Measurements from ENCODE around the gene CDKL1. TPM values are rescaled to one million over a fixed set of nuclear protein-coding genes. Genes with fewer than 3 reads are reported as not detected.

Gene CDKL1
- polyA plus RNA-seq, 1 of the 3 experiments (the other 2 are of a cell fraction): 2.5 TPM

DNA sequence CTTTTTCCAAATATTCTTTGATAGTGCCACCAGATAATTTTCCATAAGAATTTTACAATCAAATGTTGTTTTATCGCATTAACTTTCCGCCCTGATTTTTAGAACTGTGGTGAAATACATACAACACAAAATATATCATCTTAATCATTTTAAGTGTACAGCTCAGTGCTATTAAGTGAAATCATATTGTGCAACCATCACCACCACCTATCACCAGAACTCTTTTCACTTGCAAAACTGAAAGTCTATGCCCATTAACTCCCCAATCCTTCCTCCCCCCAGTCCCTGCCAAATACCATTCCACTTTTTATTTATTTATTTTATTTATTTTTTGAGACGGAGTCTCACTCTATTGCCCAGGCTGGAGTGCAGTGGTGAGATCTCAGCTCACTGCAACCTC is 36.6 kb downstream of the CDKL1 start:
- no peak for DNase-seq
- POLR2A ChIA-PET: no interaction called here
- 95% methylated on average over 3 of the region's 3 CpGs for WGBS (ENCODE audit: low lambda C conversion rate)
- no peak overlapping the region for H3K9ac ChIP-seq
- H3K27me3 ChIP-seq (ENCODE audit: insufficient read depth): no peaks in the 10 kb centered on the region
- CTCF ChIA-PET: interaction anchor here (1.6 kb wide), 1 partner anchor 17 kb away, joined by 4 read pairs; no protein-coding TSS in a partner anchor
- H3K4me1 ChIP-seq (ENCODE audit: control insufficient read depth in 1 of 2, insufficient read depth in 2 of 2, low read depth in 1 of 2, low read length in 1 of 2): no peaks in the 10 kb centered on the region
- no peaks in the 10 kb centered on the region for H3K79me2 ChIP-seq (ENCODE audit: insufficient read depth)
- H4K20me1 ChIP-seq (ENCODE audit: insufficient read depth): no peaks in the 10 kb centered on the region
- H2AFZ ChIP-seq (ENCODE audit: low read depth): no peak overlapping the region
- H3K27ac ChIP-seq (ENCODE audit: low read depth in 2 of 2, low read length in 1 of 2): no peak overlapping the region
- no peak overlapping the region for H3K4me2 ChIP-seq
- no peak overlapping the region for H3K4me3 ChIP-seq (ENCODE audit: low read depth in 2 of 2, low read length in 1 of 2)
- TF ChIP-seq POLR2AphosphoS5 (IDR thresholded peaks at IDR 0.05; ENCODE audit: low read depth, low read length): no peak
- TF ChIP-seq GATA2 (CRISPR knock-in tag; IDR thresholded peaks at IDR 0.05): no peak
- TF ChIP-seq, protein P1, sequence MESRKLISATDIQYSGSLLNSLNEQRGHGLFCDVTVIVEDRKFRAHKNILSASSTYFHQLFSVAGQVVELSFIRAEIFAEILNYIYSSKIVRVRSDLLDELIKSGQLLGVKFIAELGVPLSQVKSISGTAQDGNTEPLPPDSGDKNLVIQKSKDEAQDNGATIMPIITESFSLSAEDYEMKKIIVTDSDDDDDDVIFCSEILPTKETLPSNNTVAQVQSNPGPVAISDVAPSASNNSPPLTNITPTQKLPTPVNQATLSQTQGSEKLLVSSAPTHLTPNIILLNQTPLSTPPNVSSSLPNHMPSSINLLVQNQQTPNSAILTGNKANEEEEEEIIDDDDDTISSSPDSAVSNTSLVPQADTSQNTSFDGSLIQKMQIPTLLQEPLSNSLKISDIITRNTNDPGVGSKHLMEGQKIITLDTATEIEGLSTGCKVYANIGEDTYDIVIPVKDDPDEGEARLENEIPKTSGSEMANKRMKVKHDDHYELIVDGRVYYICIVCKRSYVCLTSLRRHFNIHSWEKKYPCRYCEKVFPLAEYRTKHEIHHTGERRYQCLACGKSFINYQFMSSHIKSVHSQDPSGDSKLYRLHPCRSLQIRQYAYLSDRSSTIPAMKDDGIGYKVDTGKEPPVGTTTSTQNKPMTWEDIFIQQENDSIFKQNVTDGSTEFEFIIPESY (IDR thresholded peaks at IDR 0.05; ENCODE audit: borderline replicate concordance, low read depth): no peak
- no peak for TF ChIP-seq JUND (IDR thresholded peaks at IDR 0.05)
- TF ChIP-seq, protein P2, sequence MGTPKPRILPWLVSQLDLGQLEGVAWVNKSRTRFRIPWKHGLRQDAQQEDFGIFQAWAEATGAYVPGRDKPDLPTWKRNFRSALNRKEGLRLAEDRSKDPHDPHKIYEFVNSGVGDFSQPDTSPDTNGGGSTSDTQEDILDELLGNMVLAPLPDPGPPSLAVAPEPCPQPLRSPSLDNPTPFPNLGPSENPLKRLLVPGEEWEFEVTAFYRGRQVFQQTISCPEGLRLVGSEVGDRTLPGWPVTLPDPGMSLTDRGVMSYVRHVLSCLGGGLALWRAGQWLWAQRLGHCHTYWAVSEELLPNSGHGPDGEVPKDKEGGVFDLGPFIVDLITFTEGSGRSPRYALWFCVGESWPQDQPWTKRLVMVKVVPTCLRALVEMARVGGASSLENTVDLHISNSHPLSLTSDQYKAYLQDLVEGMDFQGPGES (IDR thresholded peaks at IDR 0.05; ENCODE audit: low read depth, low read length): no peak
- H3K9me3 ChIP-seq: no peaks in the 10 kb centered on the region
- H3K9me2 ChIP-seq: no peaks in the 10 kb centered on the region
- H3K36me3 ChIP-seq (replicated peaks in 1 of 2; ENCODE audit: control insufficient read depth in 1 of 2, insufficient read depth in 2 of 2, low read length in 1 of 2): peaks cover 0 to 3% of the 10 kb centered on the region in 2 experiments
- H3F3A ChIP-seq (replicated peaks; ENCODE audit: insufficient read depth): no peaks in the 10 kb centered on the region

DNA sequence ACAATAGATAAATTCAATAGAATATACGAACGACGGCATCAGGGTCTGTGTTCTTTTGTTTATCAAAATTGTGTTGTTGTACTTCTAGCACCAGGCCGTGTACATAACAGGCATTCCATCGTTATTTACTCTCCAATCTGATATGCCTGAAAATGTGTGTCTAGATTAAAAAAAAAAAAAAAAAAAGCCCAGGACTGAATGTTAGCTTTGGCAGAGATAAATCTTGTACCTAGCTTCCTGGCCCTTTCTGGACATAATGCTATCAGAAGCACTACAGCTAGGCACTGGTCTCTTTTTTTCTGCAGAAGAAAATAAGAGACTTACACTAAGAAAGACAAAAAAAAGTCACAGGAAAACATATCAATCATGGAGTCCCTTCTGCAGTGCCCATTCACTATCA is 37.0 kb downstream of the CDKL1 start:
- Histone ChIP-seq H3K4me3 (ENCODE audit: low read depth in 2 of 2, low read length in 1 of 2) (no peak overlapping the region), H3K9me3 (no peaks in the 10 kb centered on the region), H3K4me2 (no peak overlapping the region), H3K9ac (no peak overlapping the region), H3F3A (replicated peaks; ENCODE audit: insufficient read depth) (no peaks in the 10 kb centered on the region), H3K79me2 (ENCODE audit: insufficient read depth) (no peaks in the 10 kb centered on the region), H3K9me2 (no peaks in the 10 kb centered on the region), H3K27ac (ENCODE audit: low read depth in 2 of 2, low read length in 1 of 2) (no peak overlapping the region), H4K20me1 (ENCODE audit: insufficient read depth) (no peaks in the 10 kb centered on the region), H2AFZ (ENCODE audit: low read depth) (no peak overlapping the region), H3K36me3 (replicated peaks in 1 of 2; ENCODE audit: control insufficient read depth in 1 of 2, insufficient read depth in 2 of 2, low read length in 1 of 2) (peaks cover 0 to 3% of the 10 kb centered on the region in 2 experiments), H3K4me1 (ENCODE audit: control insufficient read depth in 1 of 2, insufficient read depth in 2 of 2, low read depth in 1 of 2, low read length in 1 of 2) (no peaks in the 10 kb centered on the region; a peak in 1 of 4 replicates), H3K27me3 (ENCODE audit: insufficient read depth) (no peaks in the 10 kb centered on the region)
- TF ChIP-seq, protein P3, sequence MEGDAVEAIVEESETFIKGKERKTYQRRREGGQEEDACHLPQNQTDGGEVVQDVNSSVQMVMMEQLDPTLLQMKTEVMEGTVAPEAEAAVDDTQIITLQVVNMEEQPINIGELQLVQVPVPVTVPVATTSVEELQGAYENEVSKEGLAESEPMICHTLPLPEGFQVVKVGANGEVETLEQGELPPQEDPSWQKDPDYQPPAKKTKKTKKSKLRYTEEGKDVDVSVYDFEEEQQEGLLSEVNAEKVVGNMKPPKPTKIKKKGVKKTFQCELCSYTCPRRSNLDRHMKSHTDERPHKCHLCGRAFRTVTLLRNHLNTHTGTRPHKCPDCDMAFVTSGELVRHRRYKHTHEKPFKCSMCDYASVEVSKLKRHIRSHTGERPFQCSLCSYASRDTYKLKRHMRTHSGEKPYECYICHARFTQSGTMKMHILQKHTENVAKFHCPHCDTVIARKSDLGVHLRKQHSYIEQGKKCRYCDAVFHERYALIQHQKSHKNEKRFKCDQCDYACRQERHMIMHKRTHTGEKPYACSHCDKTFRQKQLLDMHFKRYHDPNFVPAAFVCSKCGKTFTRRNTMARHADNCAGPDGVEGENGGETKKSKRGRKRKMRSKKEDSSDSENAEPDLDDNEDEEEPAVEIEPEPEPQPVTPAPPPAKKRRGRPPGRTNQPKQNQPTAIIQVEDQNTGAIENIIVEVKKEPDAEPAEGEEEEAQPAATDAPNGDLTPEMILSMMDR (IDR thresholded peaks at IDR 0.05): no peak
- TF ChIP-seq NRF1 (IDR thresholded peaks at IDR 0.05; ENCODE audit: low read depth, low read length) (no peak), POLR2AphosphoS5 (IDR thresholded peaks at IDR 0.05; ENCODE audit: low read depth, low read length) (no peak), YY1 (IDR thresholded peaks at IDR 0.05; ENCODE audit: low read depth) (no peak), TCF12 (IDR thresholded peaks at IDR 0.05) (no peak)
- TF ChIP-seq, protein P4, sequence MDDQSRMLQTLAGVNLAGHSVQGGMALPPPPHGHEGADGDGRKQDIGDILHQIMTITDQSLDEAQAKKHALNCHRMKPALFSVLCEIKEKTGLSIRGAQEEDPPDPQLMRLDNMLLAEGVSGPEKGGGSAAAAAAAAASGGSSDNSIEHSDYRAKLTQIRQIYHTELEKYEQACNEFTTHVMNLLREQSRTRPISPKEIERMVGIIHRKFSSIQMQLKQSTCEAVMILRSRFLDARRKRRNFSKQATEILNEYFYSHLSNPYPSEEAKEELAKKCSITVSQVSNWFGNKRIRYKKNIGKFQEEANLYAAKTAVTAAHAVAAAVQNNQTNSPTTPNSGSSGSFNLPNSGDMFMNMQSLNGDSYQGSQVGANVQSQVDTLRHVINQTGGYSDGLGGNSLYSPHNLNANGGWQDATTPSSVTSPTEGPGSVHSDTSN (IDR thresholded peaks at IDR 0.05): no peak
- CTCF ChIA-PET: interaction anchor here (0.8 to 1.6 kb wide), 2 partner anchors 9 to 17 kb away, joined by 4 read pairs; no protein-coding TSS in a partner anchor
- no peak for DNase-seq
- POLR2A ChIA-PET: no interaction called here
- 94% methylated on average over 5 of the region's 5 CpGs for WGBS (ENCODE audit: low lambda C conversion rate)
